T47D (cell line): ENCODE results near the gene MYOG.

Experiments
- DNase-seq, 2 experiments: peaks; one replicate each; pipeline versions ENCODE4 v3.0.0 to v3.0.0-alpha.2; 2011 to 2012; ENCODE audit warnings: low read depth in 1 of 2, low spot score in 1 of 2
- JUND ChIP-seq: IDR thresholded peaks from 2 replicates; pipeline ENCODE4 v1.6.1; 2012; ENCODE audit warnings: low read depth
- in situ Hi-C: cut with HindIII; loops from 2 replicates; pipeline ENCODE4 v1.10.0; 2016; ENCODE audit warnings: low sequenced_read_pairs, low pct_unique_long_range_greater_than_20kb

Gene MYOG

DNA sequence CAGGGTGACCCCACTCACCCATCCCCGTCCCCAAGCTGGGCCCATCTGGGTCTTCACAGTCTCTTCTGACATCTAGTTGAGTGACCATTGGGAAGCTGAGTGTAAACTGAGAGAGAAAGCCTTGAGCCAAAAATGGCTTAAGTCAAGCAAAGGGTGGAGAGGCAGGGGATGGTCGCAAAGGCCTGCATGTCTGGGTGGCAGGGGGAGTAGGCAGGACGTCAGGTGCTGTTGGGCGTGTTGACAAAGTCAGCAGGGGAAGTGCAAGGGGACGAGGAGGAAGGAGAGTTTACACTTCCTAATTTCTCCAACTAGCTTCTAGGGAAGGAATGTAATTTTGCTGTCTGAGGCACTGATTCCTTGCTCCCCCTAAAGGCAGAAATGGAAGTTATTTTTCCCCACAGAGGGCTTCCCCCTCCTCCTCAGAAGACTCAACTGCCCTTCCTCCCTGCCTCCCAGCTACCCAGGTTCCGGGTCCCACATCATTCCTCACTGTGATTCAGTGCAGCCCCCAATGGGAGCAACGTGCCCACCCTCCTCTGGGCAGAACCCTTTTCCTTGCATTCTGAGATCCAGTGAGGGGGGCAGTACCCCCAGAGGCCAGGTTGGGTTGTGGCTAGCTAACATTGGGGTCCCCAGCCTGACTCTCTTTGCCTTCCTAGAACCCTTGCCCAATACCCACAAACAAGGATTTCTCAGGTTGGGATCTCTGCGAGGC, 40.5 kb upstream of the MYOG start:
- in situ Hi-C loops = no loop called here
- no peak for TF ChIP-seq JUND
- DNase-seq = peak; percentile 35 to 62

DNA sequence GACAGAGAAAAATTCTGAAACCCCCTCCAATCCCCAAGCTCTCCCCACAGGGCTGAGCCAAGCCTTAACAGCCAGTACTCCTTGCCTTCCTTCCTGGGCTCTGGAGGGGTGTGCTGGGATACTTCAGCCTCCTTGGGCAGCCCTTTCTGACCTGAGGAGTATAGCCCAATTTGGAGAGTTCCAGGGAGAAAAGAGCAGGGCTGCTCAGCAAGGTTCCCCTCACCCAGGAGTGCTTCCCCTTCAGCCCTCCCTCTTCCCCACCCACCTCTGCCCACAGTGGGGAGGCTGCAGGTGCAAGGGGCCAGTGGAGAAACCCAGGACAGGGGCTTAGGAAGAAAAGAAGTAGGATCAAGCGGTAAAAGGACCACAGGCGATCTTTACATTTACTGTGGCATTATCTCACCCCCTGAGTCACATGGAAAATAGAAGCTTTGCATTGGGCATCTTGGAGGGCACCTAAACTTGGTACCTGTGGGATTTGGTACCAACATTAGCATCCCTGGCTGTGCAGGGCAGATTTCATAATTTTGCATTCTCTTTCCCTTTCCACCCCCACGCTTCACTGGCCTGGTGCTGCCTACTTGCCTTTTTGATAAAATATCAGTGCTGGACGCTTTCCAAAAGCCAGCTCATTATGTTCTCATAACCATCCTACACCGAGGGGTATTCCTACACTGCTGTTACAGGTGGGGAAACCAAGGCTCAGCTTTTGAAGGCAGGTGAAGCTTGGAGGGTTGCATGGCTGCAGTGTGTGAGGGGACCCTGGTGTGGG, 38.9 kb upstream of the MYOG start:
- in situ Hi-C loops = no loop called here
- no peak for TF ChIP-seq JUND
- DNase-seq = no peak

GRCh38 chr1:203124011-203124410, 38.2 kb upstream of the MYOG start:
- in situ Hi-C loops = no loop called here
- DNase-seq = no peak
- TF ChIP-seq JUND = no peak

DNA sequence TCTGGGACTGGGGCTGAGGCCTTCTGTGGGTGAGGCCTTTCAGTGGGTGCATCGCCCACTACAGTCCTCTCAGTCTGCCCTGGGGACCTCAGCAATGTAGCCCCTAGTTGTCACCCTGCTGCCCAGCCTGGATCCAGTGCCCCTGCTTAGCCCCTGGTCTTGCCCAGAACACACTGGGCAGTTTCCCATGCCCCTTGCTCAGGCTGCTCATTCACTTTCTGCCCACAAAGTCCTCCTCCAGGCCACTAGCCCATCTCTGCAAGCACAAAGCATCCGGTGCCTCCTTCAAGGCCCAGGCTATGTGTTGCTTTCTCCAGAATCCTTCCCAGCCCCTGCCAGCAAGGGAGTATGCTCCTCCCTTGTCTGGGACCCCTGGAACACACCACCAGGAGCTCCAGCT, 36.3 kb upstream of the MYOG start:
- DNase-seq = no peak
- in situ Hi-C loops = no loop called here
- no peak for TF ChIP-seq JUND

DNA sequence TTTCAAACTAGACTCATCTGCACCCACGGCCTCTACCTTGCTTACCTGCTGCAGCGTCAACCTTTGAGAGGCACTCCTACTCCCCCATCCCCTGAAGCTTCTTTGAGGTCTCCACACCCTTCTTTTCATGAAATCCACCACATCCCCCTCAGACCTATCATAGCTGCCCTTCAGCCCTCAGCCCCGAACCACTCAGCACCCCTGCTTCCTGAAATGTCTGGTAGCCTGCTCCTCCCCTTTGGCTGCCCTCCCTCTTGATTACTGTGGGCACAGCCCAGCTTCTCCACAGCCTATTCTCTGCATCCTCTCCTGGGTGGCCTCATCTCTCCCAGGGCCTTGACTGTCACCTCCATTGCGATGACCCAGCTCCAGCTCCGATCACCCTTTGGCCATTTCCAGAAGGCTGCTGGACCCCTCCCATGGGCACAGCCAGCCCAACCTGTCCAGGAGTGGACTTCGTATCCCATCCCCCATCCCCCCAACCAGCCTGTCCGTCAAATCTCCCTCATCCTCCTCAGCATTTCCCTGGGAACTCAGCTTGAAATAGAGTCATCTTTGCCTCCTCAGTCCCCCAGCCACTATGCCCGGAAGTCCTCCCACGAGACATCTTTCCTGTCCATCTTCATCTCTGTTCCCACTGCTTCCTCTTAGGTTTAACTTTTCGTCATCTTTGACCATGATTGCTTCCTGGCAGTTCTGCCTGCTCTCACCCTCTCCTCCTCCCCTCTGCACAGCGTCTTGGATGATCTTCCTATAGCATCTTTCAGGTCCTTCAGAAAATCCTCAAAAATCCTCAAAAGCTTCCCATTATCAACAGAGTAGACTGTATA, 35.6 kb upstream of the MYOG start:
- no peak for DNase-seq
- in situ Hi-C loops = no loop called here
- no peak for TF ChIP-seq JUND

GRCh38 chr1:203120325-203121153, 34.7 kb upstream of the MYOG start:
- no peak for DNase-seq
- TF ChIP-seq JUND = no peak
- in situ Hi-C loops = no loop called here

GRCh38 chr1:203117611-203118575, 32.1 kb upstream of the MYOG start:
- in situ Hi-C loops = no loop called here
- DNase-seq = peak; percentile 64 to 72
- no peak for TF ChIP-seq JUND

- DNase-seq = no peak
- in situ Hi-C loops = no loop called here
- TF ChIP-seq JUND = no peak
Observed at GRCh38 chr1:203116091-203116820, 30.4 kb upstream of the MYOG start.

GRCh38 chr1:203114202-203114601, 28.4 kb upstream of the MYOG start:
- in situ Hi-C loops = no loop called here
- DNase-seq = no peak
- TF ChIP-seq JUND = no peak

GRCh38 chr1:203113308-203113707, 27.5 kb upstream of the MYOG start:
- in situ Hi-C loops = no loop called here
- DNase-seq = no peak
- no peak for TF ChIP-seq JUND

DNA sequence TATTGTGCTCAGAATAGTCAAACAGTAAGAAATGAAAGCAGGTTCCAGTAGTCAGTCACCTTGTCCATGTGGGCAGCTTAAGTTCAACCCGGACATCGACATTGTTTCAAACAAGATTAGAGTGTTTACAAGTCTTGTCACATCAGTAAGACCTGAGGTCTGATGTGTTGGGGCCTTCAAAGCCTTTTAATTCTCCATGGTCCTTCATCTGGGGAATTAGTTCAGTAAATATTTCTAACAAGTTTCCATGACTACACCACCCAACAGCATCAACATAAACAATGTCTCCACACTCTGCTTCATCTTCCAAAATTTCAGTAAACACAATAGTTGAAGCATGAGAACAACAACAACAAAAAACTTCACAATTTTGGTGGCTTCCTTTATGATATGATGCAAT, 26.7 kb upstream of the MYOG start:
- no peak for TF ChIP-seq JUND
- in situ Hi-C loops = no loop called here
- no peak for DNase-seq
